Mesothelial cell of epicardium (in vitro differentiated cells): ENCODE results near the gene ANO2. TPM values are rescaled to one million over a fixed set of nuclear protein-coding genes. Genes with fewer than 3 reads are reported as not detected.

Source experiments
- DNase-seq, 2 experiments: peaks; one replicate each; pipeline ENCODE4 v3.0.0; 2021; ENCODE audit warnings: low spot score in 2 of 2; ENCODE audit not compliant: unreplicated experiment in 2 of 2
- H3K27ac Mint-ChIP-seq: 2 replicates; pipeline ENCODE4 v1.8.0; 2021; ENCODE audit warnings: mixed read lengths
- H3K27me3 Mint-ChIP-seq: 2 replicates; pipeline ENCODE4 v1.8.0; 2021; ENCODE audit warnings: low read depth, mixed read lengths
- H3K36me3 Mint-ChIP-seq: 2 replicates; pipeline ENCODE4 v1.8.0; 2021; ENCODE audit warnings: mixed read lengths
- H3K4me1 Mint-ChIP-seq: 2 replicates; pipeline ENCODE4 v1.8.0; 2021; ENCODE audit warnings: mixed read lengths
- H3K4me3 Mint-ChIP-seq: 2 replicates; pipeline ENCODE4 v1.8.0; 2021; ENCODE audit warnings: mild to moderate bottlenecking, moderate library complexity, mixed read lengths
- H3K9me3 Mint-ChIP-seq: 2 replicates; pipeline ENCODE4 v1.8.0; 2021; ENCODE audit warnings: mixed read lengths
- CTCF ChIP-seq: fragments of 200-600 bp; sonication (generic); IDR thresholded peaks from one replicate; pipeline ENCODE4 v1.5.0; 2021; ENCODE audit warnings: antibody characterized with exemption; ENCODE audit not compliant: unreplicated experiment
- total RNA-seq: library from RNA; stranded (reverse); gene quantifications from 3 replicates; pipeline ENCODE4 v1.2.1, GENCODE V29; 2021

The ANO2 gene
- total RNA-seq, 1 donor from 2014 or later = 6.3 TPM

- Mint-ChIP-seq H3K9me3 (no peaks in the 10 kb centered on the region), H3K4me1 (no peaks in the 10 kb centered on the region), H3K36me3 (no peaks in the 10 kb centered on the region), H3K27me3 (peaks cover 8% of the 10 kb centered on the region), H3K27ac (no peak overlapping the region), H3K4me3 (no peak overlapping the region)
- TF ChIP-seq CTCF = no peak
- DNase-seq = no peak
Measured at GRCh38 chr12:5864301-5864700, 80.8 kb downstream of the ANO2 start.

- Mint-ChIP-seq H3K4me1 (no peaks in the 10 kb centered on the region), H3K27me3 (peaks cover 31% of the 10 kb centered on the region), H3K27ac (no peak overlapping the region), H3K36me3 (no peaks in the 10 kb centered on the region), H3K9me3 (no peaks in the 10 kb centered on the region), H3K4me3 (no peak overlapping the region)
- DNase-seq = no peak
- TF ChIP-seq CTCF = no peak
Measured at GRCh38 chr12:5861416-5861815, 83.6 kb downstream of the ANO2 start.

GRCh38 chr12:5856692-5857091, 88.4 kb downstream of the ANO2 start:
- H3K27me3 Mint-ChIP-seq = peaks cover 55% of the 10 kb centered on the region
- no peak overlapping the region for H3K27ac Mint-ChIP-seq
- H3K4me3 Mint-ChIP-seq = no peak overlapping the region

GRCh38 chr12:5846950-5847349, 98.1 kb downstream of the ANO2 start:
- no peak overlapping the region for H3K27ac Mint-ChIP-seq
- peaks cover 9% of the 10 kb centered on the region for H3K9me3 Mint-ChIP-seq
- no peak overlapping the region for H3K4me3 Mint-ChIP-seq
- H3K36me3 Mint-ChIP-seq = peaks cover 2% of the 10 kb centered on the region
- no peak for DNase-seq
- H3K4me1 Mint-ChIP-seq = peaks cover 2% of the 10 kb centered on the region
- peaks cover 30% of the 10 kb centered on the region for H3K27me3 Mint-ChIP-seq
- no peak for TF ChIP-seq CTCF

More at GRCh38 chr12:5856692-5857091, 88.4 kb downstream of the ANO2 start:
- no peaks in the 10 kb centered on the region for H3K4me1 Mint-ChIP-seq
- no peak for TF ChIP-seq CTCF
- DNase-seq = no peak
- no peaks in the 10 kb centered on the region for H3K36me3 Mint-ChIP-seq
- H3K9me3 Mint-ChIP-seq = no peaks in the 10 kb centered on the region

- Mint-ChIP-seq H3K27me3 (peaks cover 16% of the 10 kb centered on the region), H3K36me3 (no peaks in the 10 kb centered on the region), H3K4me1 (peaks cover 2% of the 10 kb centered on the region), H3K9me3 (no peaks in the 10 kb centered on the region), H3K27ac (no peak overlapping the region), H3K4me3 (no peak overlapping the region)
- DNase-seq = no peak
- TF ChIP-seq CTCF = no peak
Measured at GRCh38 chr12:5840944-5841343, 104.1 kb downstream of the ANO2 start.

- no peaks in the 10 kb centered on the region for H3K9me3 Mint-ChIP-seq
- no peak overlapping the region for H3K4me3 Mint-ChIP-seq
- peaks cover 39% of the 10 kb centered on the region for H3K27me3 Mint-ChIP-seq
- TF ChIP-seq CTCF = no peak
- no peak overlapping the region for H3K27ac Mint-ChIP-seq
- no peak for DNase-seq
- H3K4me1 Mint-ChIP-seq = no peaks in the 10 kb centered on the region
- peaks cover 2% of the 10 kb centered on the region for H3K36me3 Mint-ChIP-seq
Measured at GRCh38 chr12:5830111-5830510, 114.9 kb downstream of the ANO2 start.
